ENCODE measurements around the gene OR3A2.
"Not testable (repeated sequence)": the region's sequence is repeated elsewhere in the genome, so short reads cannot be mapped to it uniquely, and the experiment has no call there.

The OR3A2 gene

DNA sequence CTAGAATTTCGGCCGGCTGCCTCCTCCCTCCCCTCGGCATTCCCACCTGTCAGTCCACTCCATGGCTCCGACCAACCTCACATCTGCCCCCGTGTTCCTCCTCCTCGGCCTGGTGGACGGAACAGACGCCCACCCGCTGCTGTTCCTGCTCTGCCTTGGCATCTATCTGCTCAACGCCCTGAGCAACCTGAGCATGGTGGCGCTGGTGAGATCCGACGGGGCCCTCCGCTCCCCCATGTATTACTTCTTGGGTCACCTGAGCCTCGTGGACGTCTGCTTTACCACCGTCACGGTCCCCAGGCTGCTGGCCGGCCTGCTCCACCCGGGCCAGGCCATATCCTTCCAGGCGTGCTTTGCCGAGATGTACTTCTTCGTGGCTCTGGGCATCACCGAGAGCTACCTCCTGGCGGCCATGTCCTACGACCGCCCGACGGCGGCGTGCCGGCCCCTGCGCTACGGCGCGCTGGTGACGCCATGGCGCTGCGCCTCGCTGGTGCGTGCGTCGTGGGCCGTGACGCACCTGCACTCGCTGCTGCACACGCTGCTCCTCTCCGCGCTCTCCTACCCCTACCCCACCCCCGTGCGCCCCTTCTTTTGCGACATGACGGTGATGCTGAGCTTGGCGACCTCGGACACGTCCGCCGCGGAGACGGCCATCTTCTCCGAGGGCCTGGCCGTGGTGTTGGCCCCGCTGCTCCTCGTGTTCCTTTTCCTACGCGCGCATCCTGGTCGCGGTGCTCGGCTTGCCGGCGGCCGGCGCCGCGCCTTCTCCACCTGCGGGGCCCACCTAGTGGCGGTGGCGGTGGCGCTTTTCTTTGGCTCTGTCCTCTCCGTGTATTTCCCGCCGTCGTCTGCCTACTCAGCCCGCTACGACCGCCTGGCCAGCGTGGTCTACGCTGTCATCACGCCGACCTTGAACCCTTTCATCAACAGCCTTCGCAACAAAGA, at the start of gene OR3A2:
OR3A2 (minus strand) TSS at position 440 of the 948 bp plus-strand sequence.
- no peak for DNase-seq (ENCODE audit: low read depth, low spot score)

DNA sequence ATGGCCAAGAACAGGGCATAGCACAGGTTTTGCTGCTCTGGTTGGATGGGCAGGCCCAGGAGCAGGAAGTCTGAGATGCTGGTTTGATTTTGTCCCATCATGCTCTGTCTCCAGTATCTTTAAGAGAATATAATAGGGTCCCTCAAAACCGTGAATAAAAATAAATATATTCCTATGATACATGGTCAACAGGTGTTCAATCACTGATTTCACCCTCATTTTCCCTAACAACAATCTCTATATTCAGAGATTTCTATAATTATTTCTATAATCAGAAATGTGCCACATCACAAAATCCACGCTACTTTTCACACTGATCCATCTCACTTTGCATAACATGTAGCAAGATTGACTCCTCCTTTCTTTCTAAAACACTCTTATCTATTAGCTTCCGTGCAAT, 47.6 kb upstream of the OR3A2 start, which contains the start of gene OR1E2:
OR1E2 (minus strand) TSS at position 101 of the 400 bp plus-strand sequence; CDS start at position 101, 0 bp downstream.
- DNase-seq (ENCODE audit: low read depth, low spot score): no peak

DNA sequence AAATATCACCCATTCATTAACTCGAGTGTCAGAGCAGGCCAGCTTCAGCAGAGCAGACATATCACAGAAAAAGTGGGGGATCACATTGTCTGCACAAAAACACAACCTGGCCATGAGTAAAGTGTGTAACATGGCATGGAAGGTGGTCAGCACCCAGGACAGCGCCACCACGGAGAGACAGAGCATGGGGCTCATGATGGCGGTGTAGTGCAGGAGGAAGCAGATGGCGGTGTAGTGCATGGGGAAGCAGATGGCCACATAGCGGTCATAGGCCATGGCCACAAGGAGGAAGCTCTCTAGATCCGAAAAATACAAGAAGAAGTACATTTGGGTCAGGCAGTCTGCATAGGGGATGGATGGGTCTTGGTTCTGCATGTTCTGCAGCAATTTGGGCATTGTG, 47.1 kb upstream of the OR3A2 start:
- DNase-seq (ENCODE audit: low read depth, low spot score): not testable (repeated sequence)

DNA sequence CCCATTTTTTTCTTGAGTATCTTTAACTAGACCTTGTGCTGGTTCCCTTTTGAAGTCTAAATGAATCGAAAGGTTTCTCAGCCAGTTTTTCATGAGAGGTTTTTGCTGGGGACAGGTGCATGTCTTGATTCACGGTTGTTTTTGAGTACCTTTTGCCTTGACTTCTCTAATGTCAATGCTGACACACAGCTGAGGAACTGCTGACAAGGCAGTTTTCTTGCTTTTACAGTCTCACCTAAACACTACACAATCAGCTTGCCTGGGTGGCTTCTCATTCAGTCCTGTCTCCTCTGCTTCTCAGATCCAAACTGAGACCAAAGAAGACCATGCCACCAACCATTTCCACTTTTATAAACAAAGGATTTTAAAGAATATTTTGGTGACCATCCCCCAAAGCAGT, 32.1 kb upstream of the OR3A2 start:
- DNase-seq (ENCODE audit: low read depth, low spot score): no peak

DNA sequence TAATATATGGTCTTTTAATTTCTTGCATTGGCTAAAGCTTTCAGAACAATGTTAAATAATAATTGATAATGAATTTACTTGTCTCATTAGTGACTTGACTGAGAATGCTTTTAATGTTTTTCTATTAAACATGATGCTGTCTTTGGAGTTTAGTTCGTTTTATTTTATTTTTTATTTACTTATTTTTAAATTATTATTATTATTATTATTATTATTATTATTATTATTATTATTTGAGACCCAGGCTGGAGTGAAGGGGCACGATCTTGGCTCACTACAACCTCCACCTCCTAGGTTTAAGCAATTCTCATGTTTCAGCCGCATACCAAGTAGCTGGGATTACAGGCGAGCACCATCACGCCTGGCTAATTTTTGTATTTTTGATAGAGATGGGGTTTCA, 29.5 kb upstream of the OR3A2 start:
- DNase-seq (ENCODE audit: low read depth, low spot score): no peak

DNA sequence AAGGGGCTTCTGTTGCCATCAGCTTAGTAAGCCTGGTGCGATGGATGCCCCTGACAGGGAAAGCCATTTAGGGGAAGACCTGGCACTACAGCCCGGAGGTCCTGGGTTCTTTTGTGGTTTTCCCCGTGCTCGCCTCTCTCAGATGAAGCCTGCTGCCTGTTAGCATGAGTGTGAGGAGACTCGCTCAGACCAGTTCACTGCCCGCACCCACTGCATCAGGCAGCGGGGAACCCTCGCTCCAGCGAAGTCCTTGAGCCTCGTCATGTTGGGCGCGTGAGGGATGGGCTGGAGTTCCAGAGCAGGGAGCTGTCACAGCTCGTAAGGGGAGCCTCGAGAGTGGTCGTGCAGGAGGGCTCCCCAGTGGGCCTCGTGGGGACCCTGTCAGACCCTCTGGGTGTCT, 26.1 kb upstream of the OR3A2 start:
- not testable (repeated sequence) for DNase-seq (ENCODE audit: low read depth, low spot score)

DNA sequence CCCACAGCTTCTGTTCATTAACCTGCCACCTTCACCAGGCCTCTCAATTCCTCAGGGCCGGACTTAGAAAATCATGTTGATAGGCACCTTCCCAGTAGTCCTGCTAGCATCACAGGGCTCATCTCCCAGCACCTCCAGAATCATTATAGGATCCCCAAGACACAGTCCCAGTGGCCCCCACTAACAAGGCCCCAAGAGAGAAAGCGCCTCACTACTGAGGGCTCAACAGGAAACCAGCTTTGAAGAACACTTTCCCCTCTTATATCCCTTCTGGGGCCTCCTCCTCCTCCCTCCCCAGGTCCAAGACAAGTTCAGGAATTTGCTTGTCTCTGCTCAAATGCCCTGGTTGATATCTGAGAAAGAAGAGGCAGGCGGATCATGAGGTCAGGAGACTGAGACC, 25.0 kb upstream of the OR3A2 start, which contains the start of gene OR3A3:
OR3A3 (plus strand) TSS at position 301 of the 400 bp plus-strand sequence.
- DNase-seq (ENCODE audit: low read depth, low spot score): no peak

DNA sequence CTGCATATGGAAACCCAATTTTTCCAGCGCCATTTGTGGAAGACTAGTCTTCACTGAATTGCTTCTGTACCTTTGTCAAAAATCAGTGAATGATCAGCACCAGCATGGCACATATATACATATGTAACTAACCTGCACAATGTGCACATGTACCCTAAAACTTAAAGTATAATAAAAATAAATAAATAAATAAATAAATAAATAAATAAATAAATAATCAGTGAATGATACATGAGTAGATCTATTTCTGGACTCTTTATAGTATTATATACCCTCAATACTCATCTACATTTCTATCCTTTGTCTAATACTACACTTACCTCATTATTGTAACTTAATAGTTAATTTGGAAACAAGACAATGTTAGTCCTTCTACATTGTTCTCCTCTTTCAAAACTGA, 17.7 kb upstream of the OR3A2 start:
- not testable (repeated sequence) for DNase-seq (ENCODE audit: low read depth, low spot score)

DNA sequence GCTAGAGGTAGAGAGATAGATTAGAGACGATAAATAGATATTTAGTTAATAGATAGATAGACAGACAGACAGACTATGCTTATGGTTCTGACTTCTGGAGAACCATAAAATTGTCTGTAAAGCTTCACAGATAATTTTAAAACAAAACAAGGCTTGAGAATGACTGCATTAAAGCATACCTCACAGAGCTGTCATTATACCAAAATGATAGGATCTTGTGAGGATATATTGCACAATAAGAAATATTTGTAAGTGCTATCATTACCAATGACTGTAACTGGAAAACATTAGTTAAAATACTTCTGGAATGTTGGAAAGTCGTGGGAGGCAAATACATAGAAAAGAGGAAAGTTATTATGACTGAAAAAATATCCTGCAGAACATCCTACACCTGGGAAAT, 15.7 kb upstream of the OR3A2 start:
- DNase-seq (ENCODE audit: low read depth, low spot score): no peak

DNA sequence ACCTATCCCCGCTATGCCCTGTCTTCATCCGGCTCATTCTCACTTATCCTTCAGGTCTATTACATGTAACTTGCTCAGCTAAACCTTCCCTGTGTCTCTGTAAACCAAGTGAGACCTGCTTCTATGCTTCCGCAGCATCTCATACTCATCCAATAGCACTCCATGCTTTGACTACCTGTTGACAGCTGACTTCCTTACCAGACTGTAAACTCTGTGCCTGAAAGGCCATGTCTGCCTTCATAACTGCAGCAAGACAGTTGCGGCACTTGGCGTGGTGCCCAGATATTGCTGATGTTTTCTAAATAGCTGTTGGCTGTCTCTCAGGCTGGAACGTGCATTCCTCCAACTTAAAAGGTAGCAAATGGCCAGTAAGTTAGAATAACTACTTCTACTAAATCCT, 13.9 kb upstream of the OR3A2 start:
- DNase-seq (ENCODE audit: low read depth, low spot score): no peak

DNA sequence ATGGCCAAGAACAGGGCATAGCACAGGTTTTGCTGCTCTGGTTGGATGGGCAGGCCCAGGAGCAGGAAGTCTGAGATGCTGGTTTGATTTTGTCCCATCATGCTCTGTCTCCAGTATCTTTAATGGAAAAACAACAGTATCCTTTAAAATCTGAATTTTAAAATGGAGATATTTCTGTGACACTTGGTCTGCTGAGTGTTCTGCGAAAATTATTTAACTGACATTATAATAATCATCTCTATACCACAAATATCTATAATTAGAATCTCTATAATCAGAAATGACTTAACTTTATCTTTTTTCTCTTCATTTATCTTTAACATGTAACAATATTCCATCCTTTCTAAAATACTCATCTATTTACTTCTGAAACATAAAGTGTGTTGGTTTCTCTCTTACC, 12.2 kb upstream of the OR3A2 start, which contains the start of gene OR1E1:
OR1E1 (minus strand) TSS at position 101 of the 400 bp plus-strand sequence; CDS start at position 101, 0 bp downstream.
- DNase-seq (ENCODE audit: low read depth, low spot score): no peak

DNA sequence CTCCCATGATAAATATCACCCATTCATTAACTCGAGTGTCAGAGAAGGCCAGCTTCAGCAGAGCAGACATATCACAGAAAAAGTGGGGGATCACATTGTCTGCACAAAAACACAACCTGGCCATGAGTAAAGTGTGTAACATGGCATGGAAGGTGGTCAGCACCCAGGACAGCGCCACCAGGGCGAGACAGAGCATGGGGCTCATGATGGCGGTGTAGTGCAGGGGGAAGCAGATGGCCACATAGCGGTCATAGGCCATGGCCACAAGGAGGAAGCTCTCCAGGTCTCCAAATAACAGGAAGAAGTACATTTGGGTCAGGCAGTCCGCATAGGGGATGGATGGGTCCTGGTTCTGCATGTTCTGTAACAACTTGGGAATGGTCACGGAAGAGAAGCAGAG, 11.7 kb upstream of the OR3A2 start:
- DNase-seq (ENCODE audit: low read depth, low spot score): not testable (repeated sequence)

DNA sequence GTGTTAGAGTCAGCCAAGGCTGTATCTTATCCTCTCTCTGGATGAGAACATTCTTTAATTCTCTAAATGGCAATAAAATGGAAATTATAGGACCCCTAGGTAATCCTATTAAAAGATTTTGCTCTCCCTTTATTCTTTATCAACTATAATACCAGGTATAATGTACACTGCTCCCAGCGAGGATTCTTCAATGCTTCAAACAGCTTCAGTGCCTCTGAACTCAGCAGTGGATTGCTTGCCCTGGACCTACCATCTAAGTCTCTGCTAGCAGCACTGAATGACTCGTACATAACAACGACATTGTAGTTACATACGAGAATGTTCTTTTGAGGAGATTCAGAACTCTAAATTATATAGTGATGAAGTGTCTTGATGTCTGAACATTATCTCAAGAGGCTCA, 3.7 kb upstream of the OR3A2 start:
- no peak for DNase-seq (ENCODE audit: low read depth, low spot score)

DNA sequence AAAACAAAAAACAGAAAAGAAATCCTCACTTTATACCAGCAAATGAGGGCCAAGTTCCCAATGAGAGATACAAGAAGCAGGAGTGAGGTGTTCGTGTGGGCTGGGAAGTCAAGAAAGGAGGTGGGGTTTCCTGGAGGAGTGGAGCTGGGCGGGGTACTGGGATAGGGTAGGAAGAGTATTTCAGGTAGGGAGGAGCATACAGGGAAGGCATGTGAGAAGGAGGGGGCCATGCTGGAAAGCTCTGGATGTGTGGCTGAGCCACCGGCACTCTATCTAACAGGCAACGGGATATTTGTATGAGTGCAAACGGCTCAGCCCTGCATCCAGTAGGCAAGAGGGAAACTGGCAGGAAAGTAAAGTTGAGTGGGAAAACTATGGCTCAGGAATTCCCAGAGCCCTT, 4.2 kb downstream of the OR3A2 start:
- DNase-seq (ENCODE audit: low read depth, low spot score): no peak

DNA sequence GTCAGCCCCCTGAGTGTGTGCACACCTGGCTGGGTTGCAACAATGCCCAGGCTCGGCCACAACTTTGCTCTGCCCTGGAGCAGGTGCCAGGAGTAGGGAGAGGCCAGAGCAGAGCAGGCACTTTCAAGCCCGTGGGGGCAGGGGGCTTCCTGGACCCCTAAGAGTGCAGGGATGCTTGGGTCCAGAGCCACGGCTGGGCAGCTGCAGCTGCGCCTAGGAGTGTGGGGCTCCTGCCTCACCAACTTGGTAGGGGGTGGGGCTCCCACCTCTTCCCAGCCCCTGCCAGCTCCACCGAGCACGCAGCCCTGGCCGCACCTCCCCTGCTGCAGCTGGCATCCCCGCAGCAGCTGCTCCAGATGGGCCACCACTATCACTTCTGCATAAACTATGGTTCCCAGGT, 7.8 kb downstream of the OR3A2 start:
- no peak for DNase-seq (ENCODE audit: low read depth, low spot score)

DNA sequence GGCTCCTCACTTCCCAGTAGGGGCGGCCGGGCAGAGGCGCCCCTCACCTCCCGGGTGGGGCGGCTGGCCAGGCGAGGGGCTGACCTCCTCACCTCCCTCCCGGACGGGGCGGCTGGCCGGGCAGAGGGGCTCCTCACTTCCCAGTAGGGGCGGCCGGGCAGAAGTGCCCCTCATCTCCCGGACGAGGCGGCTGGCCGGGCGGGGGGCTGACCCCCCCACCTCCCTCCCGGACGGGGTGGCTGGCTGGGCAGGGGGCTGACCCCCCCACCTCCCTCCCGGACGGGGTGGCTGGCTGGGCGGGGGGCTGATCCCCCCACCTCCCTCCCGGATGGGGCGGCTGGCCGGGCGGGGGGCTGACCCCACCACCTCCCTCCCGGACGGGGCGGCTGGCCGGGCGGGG, 14.9 kb downstream of the OR3A2 start:
- not testable (repeated sequence) for DNase-seq (ENCODE audit: low read depth, low spot score)

DNA sequence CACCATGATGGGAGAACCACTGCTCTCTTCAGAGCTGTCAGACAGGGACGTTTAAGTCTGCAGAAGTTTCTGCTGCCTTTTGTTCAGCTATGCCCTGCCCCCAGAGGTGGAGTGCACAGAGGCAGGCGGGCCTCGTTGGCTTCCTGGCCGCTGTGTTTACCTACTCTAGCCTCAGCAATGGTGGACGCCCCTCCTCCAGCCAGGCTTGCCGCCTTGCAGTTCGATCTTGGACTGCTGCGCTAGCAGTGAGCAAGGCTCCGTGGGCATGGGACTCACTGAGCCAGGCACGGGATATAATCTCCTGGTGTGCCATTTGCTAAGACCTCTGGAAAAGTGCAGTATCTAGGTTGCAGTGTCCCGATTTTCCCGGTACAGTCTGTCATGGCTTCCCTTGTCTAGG, 43.3 kb downstream of the OR3A2 start:
- not testable (repeated sequence) for DNase-seq (ENCODE audit: low read depth, low spot score)

DNA sequence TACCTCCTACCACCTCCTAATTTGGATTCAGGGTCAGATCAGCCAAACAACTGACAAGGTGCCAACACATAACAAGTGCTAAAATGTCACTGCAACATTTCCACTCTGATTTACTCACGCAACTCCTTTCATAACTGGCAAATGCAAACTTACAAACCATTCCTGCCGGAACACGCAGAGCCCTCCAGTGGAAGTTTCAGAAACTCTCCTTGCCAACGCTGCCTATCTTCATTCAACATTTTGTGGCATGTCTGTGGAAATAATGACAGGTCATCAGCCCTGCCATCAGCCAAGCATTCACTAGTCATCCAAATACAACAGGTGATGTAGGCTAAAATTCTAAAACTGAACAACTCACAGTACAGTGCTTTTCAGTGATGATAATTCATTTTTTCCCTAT, 50.2 kb downstream of the OR3A2 start:
- no peak for DNase-seq (ENCODE audit: low read depth, low spot score)

DNA sequence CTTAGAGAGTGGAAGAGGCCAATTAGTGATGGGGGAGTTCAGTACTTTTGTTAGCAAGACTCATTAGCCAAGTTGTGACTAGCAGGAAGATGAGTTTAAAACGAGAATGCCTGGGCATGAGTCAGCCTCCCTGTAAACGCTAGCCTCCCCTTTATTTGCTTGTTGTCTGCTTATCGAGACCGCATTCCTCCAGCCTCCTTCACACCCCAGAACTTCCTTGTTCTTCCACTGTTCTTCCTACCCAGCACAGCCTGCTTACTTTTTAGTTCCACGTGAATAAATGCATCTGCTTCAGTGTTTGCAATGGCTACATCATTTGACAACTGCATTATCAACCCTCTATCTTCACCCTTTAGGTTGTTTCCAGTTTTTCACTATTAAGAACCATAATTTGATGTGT, 67.8 kb downstream of the OR3A2 start:
- no peak for DNase-seq (ENCODE audit: low read depth, low spot score)

DNA sequence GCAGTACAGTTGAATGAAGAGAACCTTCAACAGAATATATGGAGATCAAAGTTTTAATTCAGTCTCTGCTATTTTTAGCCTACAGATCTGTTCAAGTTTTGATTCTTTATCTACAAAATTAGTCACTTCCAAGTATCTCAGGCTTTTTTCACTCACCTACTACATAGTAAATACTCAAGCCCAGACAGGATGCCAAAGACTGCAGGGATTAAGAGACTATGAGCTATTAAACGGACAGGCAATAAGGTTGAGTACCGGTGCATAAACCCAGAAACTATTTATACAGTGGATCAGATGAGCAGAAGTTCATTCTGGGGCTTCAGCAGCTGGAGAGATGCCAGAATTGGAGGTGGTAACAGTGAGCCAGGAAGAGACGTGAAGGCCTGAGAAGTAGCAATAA, 69.3 kb downstream of the OR3A2 start:
- no peak for DNase-seq (ENCODE audit: low read depth, low spot score)

DNA sequence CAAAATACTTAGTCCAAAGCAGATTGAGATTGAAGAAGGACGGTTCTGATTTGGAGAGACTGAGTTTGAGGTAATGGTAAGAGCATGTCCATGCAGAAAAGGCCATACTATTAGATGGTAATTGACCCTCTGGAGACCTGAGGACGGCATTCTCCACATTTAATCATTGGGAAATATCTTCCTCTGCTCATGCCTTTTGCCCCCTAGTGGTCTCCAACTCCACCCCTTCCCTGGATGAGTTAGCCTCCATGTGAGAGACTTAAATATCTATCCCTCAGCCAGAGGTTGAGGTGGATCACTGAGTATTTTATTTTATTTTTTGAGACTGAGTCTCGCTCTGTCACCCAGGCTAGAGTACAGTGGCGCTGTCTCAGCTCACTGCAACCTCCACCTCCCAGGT, 77.5 kb downstream of the OR3A2 start:
- no peak for DNase-seq (ENCODE audit: low read depth, low spot score)

DNA sequence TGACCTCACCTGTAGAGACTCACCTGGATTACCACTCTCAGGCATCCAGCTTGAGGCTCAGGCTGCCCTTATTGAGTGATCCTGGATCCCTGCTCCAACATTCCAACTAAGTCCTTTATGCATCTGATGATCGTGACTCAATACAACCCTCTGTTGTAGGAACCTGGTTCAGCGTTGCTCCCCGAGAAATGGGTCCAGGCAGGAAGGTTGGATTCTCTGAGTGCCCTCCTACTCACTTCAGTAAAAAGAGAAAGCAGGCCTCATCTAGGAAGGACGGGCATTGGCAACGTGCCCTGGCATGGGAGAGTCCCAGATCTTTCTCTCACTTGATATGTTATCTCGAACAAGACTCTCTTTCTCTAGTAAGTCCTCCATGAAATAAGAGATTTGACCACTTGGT, 87.8 kb downstream of the OR3A2 start, which contains the start of gene OR3A1:
OR3A1 (minus strand) TSS at position 101 of the 400 bp plus-strand sequence. CDS start 5,778 bp downstream, outside the sequence.
- no peak for DNase-seq (ENCODE audit: low read depth, low spot score)

DNA sequence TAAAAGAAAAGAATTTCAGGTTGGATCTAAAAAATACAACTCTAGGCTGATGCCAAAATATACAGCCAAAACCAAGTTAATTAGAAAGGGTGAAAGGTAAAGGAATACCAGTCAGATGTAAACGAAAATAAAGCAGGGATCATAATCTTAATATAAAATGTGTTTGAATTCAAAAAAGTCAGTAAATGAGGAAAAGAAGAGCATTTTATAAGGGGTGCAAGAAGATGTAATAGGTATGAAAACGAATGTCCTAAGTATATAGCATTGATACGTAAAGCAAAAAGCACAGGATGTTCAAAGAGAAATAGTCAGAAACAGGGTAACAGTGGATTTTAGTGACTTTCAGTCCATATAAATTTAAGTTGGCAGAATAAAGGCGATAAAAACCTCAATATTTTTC, 90.5 kb downstream of the OR3A2 start:
- DNase-seq (ENCODE audit: low read depth, low spot score): no peak
